GM19023 (cell line): ENCODE measurements around the gene SPON1.
"Not testable (repeated sequence)": the region's sequence is repeated elsewhere in the genome, so short reads cannot be mapped to it uniquely, and the experiment has no call there.

ENCODE experiments used
- ATAC-seq: cut with Tn5 transposase; IDR thresholded peaks from one replicate; pipeline ENCODE4 v1.9.1; 2021; ENCODE audit warnings: mild to moderate bottlenecking, moderate library complexity; ENCODE audit not compliant: unreplicated experiment

SPON1 gene

GRCh38 chr11:14232652-14233051 lies 270.1 kb downstream of the SPON1 start:
- ATAC-seq: no peak

GRCh38 chr11:14234446-14234845 lies 271.9 kb downstream of the SPON1 start:
- no peak for ATAC-seq

DNA sequence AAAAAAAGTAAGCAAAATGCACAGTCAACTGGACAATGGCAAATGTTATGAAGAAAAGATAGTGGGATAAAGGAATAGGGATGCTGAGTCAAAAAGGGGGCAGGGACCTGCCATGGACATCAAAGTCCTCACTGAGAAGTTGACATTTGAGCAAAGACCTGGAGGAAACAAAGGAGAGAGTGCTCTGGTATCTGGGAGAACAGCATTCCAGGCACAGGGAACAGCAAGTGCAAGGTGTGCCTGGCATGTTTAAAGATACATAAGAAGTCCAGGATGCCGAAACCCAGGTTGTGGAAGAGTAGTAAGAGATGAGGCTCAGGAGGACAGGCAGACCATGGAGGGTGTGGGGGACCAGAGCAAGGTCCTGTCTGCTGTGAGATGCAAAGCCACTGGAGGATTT lies 273.2 kb downstream of the SPON1 start:
- no peak for ATAC-seq

- peak; percentile 91 for ATAC-seq
Measured at GRCh38 chr11:14237444-14237961, 275.0 kb downstream of the SPON1 start.

DNA sequence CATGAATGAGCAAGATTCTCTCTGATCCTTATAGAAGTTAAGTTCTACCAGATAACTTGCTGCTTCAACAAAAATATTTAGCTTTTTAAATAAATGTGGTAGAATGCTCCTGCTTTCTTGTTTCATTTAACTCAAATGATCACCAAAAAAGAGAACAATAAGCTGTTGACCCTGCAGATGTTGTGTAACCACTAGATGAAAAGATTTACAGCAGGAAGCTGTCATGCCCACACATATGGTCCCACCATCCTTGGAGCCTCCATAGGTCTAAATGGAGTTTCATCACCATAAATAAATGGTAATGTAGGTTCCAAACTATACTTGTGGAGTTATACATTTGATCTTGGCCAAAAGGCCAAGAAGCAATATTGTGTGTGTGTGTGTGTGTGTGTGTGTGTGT lies 277.7 kb downstream of the SPON1 start:
- ATAC-seq: no peak

DNA sequence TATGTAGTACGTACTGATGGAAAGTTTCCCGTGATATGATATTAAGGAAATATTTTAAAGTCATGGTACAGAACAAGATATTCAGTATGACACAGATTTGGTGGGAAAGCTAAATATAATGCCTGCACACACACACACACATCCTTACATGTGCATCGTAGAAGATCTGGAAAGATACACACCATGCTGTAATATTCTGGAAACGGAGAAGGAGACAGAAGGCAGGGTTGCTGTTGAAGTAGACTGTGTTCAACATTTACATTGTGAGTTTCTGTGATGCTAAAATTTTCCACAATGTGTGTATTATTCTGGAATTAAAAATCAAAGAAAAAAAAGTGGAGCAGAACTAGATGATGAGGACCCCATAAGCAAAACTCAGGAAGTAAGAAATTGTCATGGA lies 278.4 kb downstream of the SPON1 start:
- no peak for ATAC-seq

DNA sequence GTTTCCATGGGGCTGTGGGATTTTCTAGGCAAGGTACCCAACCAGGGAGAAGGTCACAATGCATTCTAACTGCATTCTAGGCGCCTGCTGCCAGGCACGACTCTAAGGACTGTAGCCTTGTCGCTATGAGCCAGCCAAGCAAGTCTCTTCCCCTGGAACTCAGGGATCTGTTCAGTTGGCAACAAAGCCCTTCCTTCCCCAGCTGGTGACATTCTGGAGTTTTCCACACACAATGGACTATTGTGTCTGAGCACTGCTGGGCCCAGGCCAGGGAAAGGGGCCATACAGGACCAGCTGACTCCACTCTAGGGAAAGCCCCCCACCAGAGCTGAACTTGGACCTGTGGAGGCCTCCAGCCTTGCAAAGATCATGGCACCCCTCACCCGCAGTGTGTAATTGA lies 279.7 kb downstream of the SPON1 start:
- no peak for ATAC-seq

- ATAC-seq: no peak
Measured at GRCh38 chr11:14242733-14243132, 280.2 kb downstream of the SPON1 start.

DNA sequence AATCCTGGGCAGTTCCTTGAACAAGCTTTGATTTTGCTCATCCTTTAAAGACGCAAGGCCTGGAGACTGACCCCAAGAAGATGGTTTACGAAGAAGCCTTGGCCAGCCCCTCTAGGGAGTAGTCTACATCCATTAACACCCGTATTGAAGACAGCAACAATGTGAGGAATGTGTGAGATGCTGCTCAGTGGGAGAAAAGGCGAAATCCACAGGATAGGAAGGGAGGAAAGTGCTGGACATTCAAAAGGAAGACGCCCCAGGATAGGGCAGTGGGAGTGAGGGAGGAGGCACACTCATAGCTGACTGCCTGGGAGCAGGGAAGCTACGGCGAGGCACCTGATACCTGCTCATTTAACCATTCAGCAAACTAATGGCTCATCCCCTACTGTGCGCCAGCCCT lies 282.4 kb downstream of the SPON1 start:
- ATAC-seq: no peak

DNA sequence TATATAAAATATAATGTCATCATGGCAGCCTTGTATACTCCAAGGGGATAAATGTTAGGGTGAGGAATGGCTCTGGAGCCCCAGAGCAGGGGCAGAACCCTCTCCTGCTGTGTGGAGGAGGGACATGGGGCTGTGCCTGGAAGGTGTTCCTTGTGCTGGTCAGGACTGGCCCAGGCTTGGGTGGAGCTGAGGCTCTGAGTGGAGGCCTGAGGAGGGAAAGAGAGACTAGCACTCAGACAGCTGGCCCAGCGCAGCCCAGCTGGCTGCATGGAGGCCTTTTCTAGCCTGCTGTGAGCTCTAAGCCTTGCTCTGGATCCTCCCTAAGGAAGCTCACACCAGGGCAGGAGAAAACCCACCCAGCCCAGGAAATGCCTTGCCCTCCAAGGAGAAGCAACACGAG lies 282.9 kb downstream of the SPON1 start:
- ATAC-seq: no peak

- ATAC-seq: no peak
Measured at GRCh38 chr11:14248580-14248981, 286.1 kb downstream of the SPON1 start.

GRCh38 chr11:14249121-14249963 lies 286.8 kb downstream of the SPON1 start:
- no peak for ATAC-seq

- ATAC-seq: no peak
Measured at GRCh38 chr11:14251754-14252153, 289.2 kb downstream of the SPON1 start.

- ATAC-seq: not testable (repeated sequence)
Measured at GRCh38 chr11:14252501-14252900, 290.0 kb downstream of the SPON1 start.

- no peak for ATAC-seq
Measured at GRCh38 chr11:14253421-14253820, 290.9 kb downstream of the SPON1 start.

DNA sequence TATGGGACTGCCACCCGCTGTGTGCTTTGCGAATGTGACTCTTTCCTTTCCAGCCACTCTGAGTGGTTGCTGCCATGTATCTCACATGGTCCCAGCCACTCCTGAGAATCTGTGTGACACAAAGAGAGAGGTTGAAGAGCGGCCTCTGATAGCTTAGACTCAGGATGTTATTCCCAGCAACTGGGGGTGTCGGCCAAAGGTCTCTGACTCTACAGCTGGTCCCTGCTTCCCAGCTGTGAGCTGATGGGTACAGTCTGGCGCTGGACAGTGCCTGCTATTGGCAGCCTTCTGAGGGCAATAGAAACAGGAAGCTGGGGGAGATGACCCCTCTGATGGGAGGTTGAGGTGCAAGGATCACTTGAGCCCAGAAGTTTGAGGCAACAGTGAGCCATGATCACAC lies 291.3 kb downstream of the SPON1 start:
- ATAC-seq: no peak

DNA sequence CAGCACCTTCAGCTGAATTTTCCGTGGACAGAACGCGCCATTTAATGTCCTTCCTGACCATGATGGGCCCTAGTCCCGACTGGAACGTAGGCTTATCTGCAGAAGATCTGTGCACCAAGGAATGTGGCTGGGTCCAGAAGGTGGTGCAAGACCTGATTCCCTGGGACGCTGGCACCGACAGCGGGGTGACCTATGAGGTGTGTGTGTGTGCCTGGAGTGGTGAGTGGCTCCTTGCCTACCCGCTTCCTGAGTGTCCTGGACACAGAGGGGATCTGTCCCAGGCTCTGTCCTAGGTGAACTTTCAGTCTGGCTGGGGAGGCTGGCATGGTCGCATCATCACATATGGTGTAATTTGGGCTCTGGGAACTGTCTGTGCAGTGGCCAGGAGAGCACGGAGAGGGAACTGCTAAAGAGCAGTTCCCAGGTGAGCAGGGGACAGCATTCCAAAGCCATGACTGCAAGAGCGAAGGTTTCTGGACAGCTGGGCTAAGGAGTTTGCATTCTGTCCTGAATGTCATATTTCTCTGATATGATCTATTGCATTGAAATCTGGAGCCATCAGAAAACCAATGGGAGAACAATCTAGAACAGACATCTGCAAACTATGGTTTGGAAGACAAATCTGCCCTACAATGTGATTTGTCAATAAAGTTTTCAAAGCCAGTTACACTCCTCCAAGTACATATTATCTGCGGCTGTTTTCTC lies 292.2 kb downstream of the SPON1 start:
- ATAC-seq: no peak

- no peak for ATAC-seq
Measured at GRCh38 chr11:14255238-14255534, 292.7 kb downstream of the SPON1 start.

GRCh38 chr11:14258221-14258935 lies 295.9 kb downstream of the SPON1 start:
- ATAC-seq: no peak

GRCh38 chr11:14259186-14259784 lies 296.8 kb downstream of the SPON1 start:
- ATAC-seq: no peak

DNA sequence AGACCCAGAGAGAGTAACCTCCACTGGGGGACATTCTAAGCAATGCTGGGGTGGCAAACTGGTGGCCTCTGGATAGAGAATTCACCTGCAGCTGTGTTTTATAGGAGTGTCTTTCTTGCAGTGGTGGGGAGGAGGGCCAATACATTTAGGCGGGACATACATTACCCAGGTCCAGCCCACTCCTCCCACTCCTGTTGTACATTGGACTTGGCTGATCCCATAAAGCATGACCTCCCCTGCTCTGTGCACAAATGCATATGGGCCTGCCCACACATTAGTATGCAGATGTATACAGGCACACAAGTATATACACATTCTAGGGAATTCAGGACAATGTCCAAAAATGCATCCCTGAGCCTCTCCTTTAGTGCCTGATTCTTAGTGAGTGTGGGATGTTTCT lies 297.4 kb downstream of the SPON1 start:
- ATAC-seq: no peak
